H9 (cell line): Measurements from ENCODE around the gene PUM1. TPM values are rescaled to one million over a fixed set of nuclear protein-coding genes. Genes with fewer than 3 reads are reported as not detected.

ENCODE experiments used
- DNase-seq: peaks from one replicate; pipeline ENCODE4 v3.0.0-alpha.2; 2017
- H2AFZ ChIP-seq: one replicate; pipeline ENCODE4 v1.6.1; 2013; ENCODE audit warnings: mild to moderate bottlenecking, low read length, control low read depth, moderate library complexity
- H2AK5ac ChIP-seq: 2 replicates; pipeline ENCODE4 v1.6.1; 2013; ENCODE audit warnings: low read length, control low read depth, mixed read lengths; ENCODE audit not compliant: insufficient read length
- H2BK120ac ChIP-seq: one replicate; pipeline ENCODE4 v1.6.1; 2013; ENCODE audit warnings: low read depth, mild to moderate bottlenecking, low read length, control low read depth, inconsistent platforms; ENCODE audit not compliant: poor library complexity, severe bottlenecking
- H2BK12ac ChIP-seq: 2 replicates; pipeline ENCODE4 v1.6.1; 2013; ENCODE audit warnings: low read length, control low read depth, mixed read lengths, low read depth; ENCODE audit not compliant: insufficient read length
- H2BK15ac ChIP-seq: 2 replicates; pipeline ENCODE4 v1.6.1; 2013; ENCODE audit warnings: low read depth, low read length, control low read depth
- H2BK20ac ChIP-seq: one replicate; pipeline ENCODE4 v1.6.1; 2013; ENCODE audit warnings: low read depth, mild to moderate bottlenecking, low read length, control low read depth, inconsistent platforms; ENCODE audit not compliant: poor library complexity, severe bottlenecking
- H2BK5ac ChIP-seq: 2 replicates; pipeline ENCODE4 v1.6.1; 2013; ENCODE audit warnings: low read length, control low read depth, mixed read lengths; ENCODE audit not compliant: insufficient read length
- H3K14ac ChIP-seq: 2 replicates; pipeline ENCODE4 v1.6.1; 2013; ENCODE audit warnings: low read length, control low read depth; ENCODE audit not compliant: insufficient read depth
- H3K18ac ChIP-seq: 2 replicates; pipeline ENCODE4 v1.6.1; 2013; ENCODE audit warnings: low read depth, mild to moderate bottlenecking, mixed read lengths, low read length, control low read depth; ENCODE audit not compliant: insufficient read length
- H3K23ac ChIP-seq: 2 replicates; pipeline ENCODE4 v1.6.1; 2013; ENCODE audit warnings: low read length, control low read depth, mixed read lengths, low read depth; ENCODE audit not compliant: insufficient read length
- H3K23me2 ChIP-seq: 2 replicates; pipeline ENCODE4 v1.6.1; 2013; ENCODE audit warnings: low read depth, mild to moderate bottlenecking, mixed read lengths, low read length, control low read depth; ENCODE audit not compliant: insufficient read length, poor library complexity, severe bottlenecking
- H3K27ac ChIP-seq: 2 replicates; pipeline ENCODE4 v1.5.1; 2013; ENCODE audit warnings: low read length, control low read depth, mixed read lengths, low read depth; ENCODE audit not compliant: insufficient read length
- H3K27me3 ChIP-seq: 2 replicates; pipeline ENCODE4 v1.6.1; 2013; ENCODE audit warnings: low read length, control low read depth, inconsistent platforms; ENCODE audit not compliant: insufficient read depth
- H3K4ac ChIP-seq: 2 replicates; pipeline ENCODE4 v1.6.1; 2013; ENCODE audit warnings: low read depth, mild to moderate bottlenecking, control low read depth, inconsistent platforms, low read length, moderate library complexity
- H3K4me1 ChIP-seq: 2 replicates; pipeline ENCODE4 v1.6.1; 2013; ENCODE audit warnings: low read length, control low read depth, inconsistent platforms; ENCODE audit not compliant: insufficient read depth
- H3K4me2 ChIP-seq: 2 replicates; pipeline ENCODE4 v1.6.1; 2013; ENCODE audit warnings: low read length, control low read depth, mixed read lengths; ENCODE audit not compliant: insufficient read length, insufficient read depth
- H3K56ac ChIP-seq: 2 replicates; pipeline ENCODE4 v1.6.1; 2013; ENCODE audit warnings: low read depth, mild to moderate bottlenecking, mixed read lengths, low read length, control low read depth; ENCODE audit not compliant: insufficient read length
- H3K79me1 ChIP-seq: 2 replicates; pipeline ENCODE4 v1.6.1; 2013; ENCODE audit warnings: low read depth, mild to moderate bottlenecking, moderate library complexity, low read length, control low read depth, inconsistent platforms; ENCODE audit not compliant: insufficient read depth, poor library complexity, severe bottlenecking
- H3K79me2 ChIP-seq: 2 replicates; pipeline ENCODE4 v1.6.1; 2013; ENCODE audit warnings: low read length, control low read depth, inconsistent platforms; ENCODE audit not compliant: insufficient read depth
- H3K9ac ChIP-seq: 2 replicates; pipeline ENCODE4 v1.6.1; 2013; ENCODE audit warnings: low read length, control low read depth, mixed read lengths; ENCODE audit not compliant: insufficient read length; ENCODE audit errors: extremely low read depth
- H3K9me3 ChIP-seq: one replicate; pipeline ENCODE4 v1.6.1; 2013; ENCODE audit warnings: low read depth, low read length, inconsistent platforms; ENCODE audit not compliant: control insufficient read depth
- H3T11ph ChIP-seq: one replicate; pipeline ENCODE4 v1.6.1; 2013; ENCODE audit warnings: mild to moderate bottlenecking, low read length, control low read depth, inconsistent platforms
- H4K20me1 ChIP-seq: one replicate; pipeline ENCODE4 v1.6.1; 2013; ENCODE audit not compliant: control insufficient read depth, insufficient read length, insufficient read depth
- H4K5ac ChIP-seq: 2 replicates; pipeline ENCODE4 v1.6.1; 2013; ENCODE audit warnings: low read depth, mild to moderate bottlenecking, mixed read lengths, low read length, control low read depth; ENCODE audit not compliant: insufficient read length
- H4K8ac ChIP-seq: replicated peaks from 2 replicates; pipeline ENCODE4 v1.6.1; 2013; ENCODE audit warnings: low read length, control low read depth, mixed read lengths, low read depth; ENCODE audit not compliant: insufficient read length
- H4K91ac ChIP-seq: 2 replicates; pipeline ENCODE4 v1.6.1; 2013; ENCODE audit warnings: low read depth, mild to moderate bottlenecking, moderate library complexity, mixed read lengths, low read length, control low read depth; ENCODE audit not compliant: insufficient read length
- H3K27ac Mint-ChIP-seq, 3 experiments: 2 replicates in 2 of 3; 3 replicates in 1 of 3; pipeline ENCODE4 v1.8.0; 2020 to 2021; ENCODE audit warnings: mixed read lengths in 3 of 3, mild to moderate bottlenecking in 1 of 3, moderate library complexity in 1 of 3
- H3K27me3 Mint-ChIP-seq: 2 replicates; pipeline ENCODE4 v1.8.0; 2021; ENCODE audit warnings: low read depth, mild to moderate bottlenecking, moderate library complexity, mixed read lengths
- H3K36me3 Mint-ChIP-seq, 3 experiments: 2 replicates in 2 of 3; 3 replicates in 1 of 3; pipeline ENCODE4 v1.8.0; 2020 to 2021; ENCODE audit warnings: low read depth in 3 of 3, mixed read lengths in 3 of 3; ENCODE audit not compliant: insufficient read depth in 1 of 3
- H3K4me1 Mint-ChIP-seq, 2 experiments: 2 replicates each; pipeline ENCODE4 v1.8.0; 2020; ENCODE audit warnings: mixed read lengths in 2 of 2
- H3K4me3 Mint-ChIP-seq, 2 experiments: 2 replicates in 1 of 2; 3 replicates in 1 of 2; pipeline ENCODE4 v1.8.0; 2020 to 2021; ENCODE audit warnings: mild to moderate bottlenecking in 2 of 2, mixed read lengths in 2 of 2, moderate library complexity in 1 of 2
- H3K9me3 Mint-ChIP-seq, 2 experiments: 2 replicates in 1 of 2; 3 replicates in 1 of 2; pipeline ENCODE4 v1.8.0; 2020; ENCODE audit warnings: mild to moderate bottlenecking in 2 of 2, mixed read lengths in 2 of 2, moderate library complexity in 1 of 2
- CTCF ChIP-seq: fragments of 200-600 bp; sonication (generic); conservative IDR thresholded peaks from 3 replicates; pipeline ENCODE4 v1.8.0; 2021; ENCODE audit warnings: antibody characterized with exemption, mild to moderate bottlenecking
- WGBS: extraction: QIAGEN DNeasy Blood & Tissue Kit; methylation state at CpG from one replicate; pipeline ENCODE4 v1.1.7; 2013; ENCODE audit warnings: missing lambda C conversion rate, low lambda C conversion rate, mixed read lengths; ENCODE audit not compliant: insufficient read length; ENCODE audit errors: extremely low coverage; 5-methylcytosine and 5-hydroxymethylcytosine counted together
- total RNA-seq: library from RNA; stranded (reverse); gene quantifications from 2 replicates; pipeline ENCODE4 v1.2.1, GENCODE V29; 2021

Gene PUM1
- total RNA-seq, 1 experiment from 2014 or later: 164 TPM

- Mint-ChIP-seq H3K36me3 (no peaks in the 10 kb centered on the region), H3K4me3 (peak overlapping the region in 1 of 2 experiments; percentile 63; a peak in 2 of 5 replicates), H3K27ac (peak overlapping the region in 2 of 3 experiments; percentile 72 to 84; a peak in 3 of 7 replicates), H3K4me1 (peaks cover 38 to 60% of the 10 kb centered on the region in 2 experiments), H3K9me3 (no peaks in the 10 kb centered on the region), H3K27me3 (peaks cover 22% of the 10 kb centered on the region)
- H2BK5ac ChIP-seq: no peak overlapping the region
- DNase-seq: no peak
- no peaks in the 10 kb centered on the region for H3K79me1 ChIP-seq
- no CpG with 5 or more reads among the region's 11 CpGs for WGBS
- no peak overlapping the region for H2BK12ac ChIP-seq
- H3K23me2 ChIP-seq: peaks cover 7% of the 10 kb centered on the region
- H4K91ac ChIP-seq: no peak overlapping the region
- H2AK5ac ChIP-seq: no peak overlapping the region
- no peak overlapping the region for H2BK20ac ChIP-seq
- H3K4me2 ChIP-seq: no peak overlapping the region
- no peak overlapping the region for H3K14ac ChIP-seq
- no peak overlapping the region for H3K56ac ChIP-seq
- H4K20me1 ChIP-seq: peaks cover 6% of the 10 kb centered on the region
- no peak overlapping the region for H3K23ac ChIP-seq
- no peaks in the 10 kb centered on the region for H3K9me3 ChIP-seq
- no peak overlapping the region for H3T11ph ChIP-seq
- H3K4me1 ChIP-seq: no peaks in the 10 kb centered on the region; the same call in 1 of the 2 replicates
- no peak overlapping the region for H3K27ac ChIP-seq
- H3K4ac ChIP-seq: no peak overlapping the region
- no peak overlapping the region for H4K8ac ChIP-seq
- no peak overlapping the region for H3K18ac ChIP-seq
- H3K9ac ChIP-seq: no peak overlapping the region
- H4K5ac ChIP-seq: no peak overlapping the region
- no peak overlapping the region for H2BK120ac ChIP-seq
- H3K79me2 ChIP-seq: 0 out of 2 replicates have a peak, but pooled peaks cover 2% of the 10 kb centered on the region
- H3K27me3 ChIP-seq: no peaks in the 10 kb centered on the region
- H2AFZ ChIP-seq: no peak overlapping the region
- no peak overlapping the region for H2BK15ac ChIP-seq
- TF ChIP-seq CTCF: no peak
Measured at GRCh38 chr1:30904191-30904961, 161.1 kb downstream of the PUM1 start.
